Lung (tissue), 12 donors: ENCODE results near the gene POLR3E. TPM values are rescaled to one million over a fixed set of nuclear protein-coding genes. Genes with fewer than 3 reads are reported as not detected.

Source experiments
- ATAC-seq: fragments of 200-7000 bp; cut with Tn5 transposase; one replicate; pipeline ENCODE4 v1.9.1; 2020; ENCODE audit warnings: moderate number of reproducible peaks; ENCODE audit not compliant: insufficient read depth, low FRiP score
- DNase-seq, 3 donors: peaks; one replicate each; pipeline ENCODE4 v3.0.0-alpha.2; 2013 to 2017
- H3K27ac ChIP-seq, 2 donors: one replicate each; pipeline ENCODE4 v1.5.1; 2013; ENCODE audit warnings: mild to moderate bottlenecking in 2 of 2, moderate library complexity in 2 of 2, control low read depth in 1 of 2, inconsistent platforms in 1 of 2, low read depth in 1 of 2, low read length in 1 of 2
- H3K27me3 ChIP-seq, 3 donors: one replicate each; pipeline ENCODE4 v1.5.1; 2013; ENCODE audit warnings: low read length in 2 of 3; ENCODE audit not compliant: control insufficient read depth in 3 of 3, insufficient read depth in 3 of 3
- H3K36me3 ChIP-seq, 4 donors: one replicate each; pipeline ENCODE4 v1.5.1; 2013; ENCODE audit warnings: low read length in 4 of 4, mild to moderate bottlenecking in 1 of 4, moderate library complexity in 1 of 4; ENCODE audit not compliant: control insufficient read depth in 4 of 4, insufficient read depth in 4 of 4
- H3K4me1 ChIP-seq, 5 donors: one replicate each; pipeline ENCODE4 v1.5.1; 2013; ENCODE audit warnings: low read length in 5 of 5, mild to moderate bottlenecking in 2 of 5, moderate library complexity in 1 of 5; ENCODE audit not compliant: control insufficient read depth in 5 of 5, insufficient read depth in 5 of 5
- H3K4me3 ChIP-seq: one replicate; pipeline ENCODE4 v1.5.1; 2013; ENCODE audit warnings: mild to moderate bottlenecking, control low read depth, moderate library complexity
- H3K9ac ChIP-seq, 2 donors: one replicate each; pipeline ENCODE4 v1.5.1; 2013; ENCODE audit warnings: low read length in 2 of 2, control low read depth in 1 of 2; ENCODE audit not compliant: insufficient read depth in 1 of 2
- H3K9me3 ChIP-seq, 4 donors: one replicate each; pipeline ENCODE4 v1.5.1; 2013; ENCODE audit warnings: low read length in 3 of 4, mild to moderate bottlenecking in 1 of 4, moderate library complexity in 1 of 4; ENCODE audit not compliant: control insufficient read depth in 4 of 4, insufficient read depth in 3 of 4
- WGBS, 2 donors: extraction: QIAGEN DNeasy Blood & Tissue Kit; methylation state at CpG; one replicate each; pipeline ENCODE4 v1.1.7; 2013; 5-methylcytosine and 5-hydroxymethylcytosine counted together
- polyA plus RNA-seq, 2 donors: library from polyadenylated mRNA; stranded (reverse); fragments of 200-250 nt; gene quantifications; one replicate each; pipeline ENCODE4 v1.2.1, GENCODE V29; 2013
- total RNA-seq, 2 donors: library from RNA; depleted of rRNA in 1 of 2; stranded (reverse); fragments of >200 nt in 1 of 2; gene quantifications; one replicate each; pipeline ENCODE4 v1.2.1, GENCODE V29; 2014 to 2021
- TF ChIP-seq, protein P1 (sequence below): IDR thresholded peaks from 2 replicates; pipeline ENCODE4 v1.5.1; 2012; ENCODE audit warnings: mild to moderate bottlenecking; ENCODE audit errors: control extremely low read depth, extremely low read depth
- donor health status: control.
- donor health status: control.
- donor health status: Bipolar disorder and iron deficiency.
- donor health status: healthy.
- donor health status: DM: yes; HTN: yes; CAD: no.

The POLR3E gene
- total and polyA plus RNA-seq, 4 donors: 23.2 to 44.3 (median 34.0) TPM

DNA sequence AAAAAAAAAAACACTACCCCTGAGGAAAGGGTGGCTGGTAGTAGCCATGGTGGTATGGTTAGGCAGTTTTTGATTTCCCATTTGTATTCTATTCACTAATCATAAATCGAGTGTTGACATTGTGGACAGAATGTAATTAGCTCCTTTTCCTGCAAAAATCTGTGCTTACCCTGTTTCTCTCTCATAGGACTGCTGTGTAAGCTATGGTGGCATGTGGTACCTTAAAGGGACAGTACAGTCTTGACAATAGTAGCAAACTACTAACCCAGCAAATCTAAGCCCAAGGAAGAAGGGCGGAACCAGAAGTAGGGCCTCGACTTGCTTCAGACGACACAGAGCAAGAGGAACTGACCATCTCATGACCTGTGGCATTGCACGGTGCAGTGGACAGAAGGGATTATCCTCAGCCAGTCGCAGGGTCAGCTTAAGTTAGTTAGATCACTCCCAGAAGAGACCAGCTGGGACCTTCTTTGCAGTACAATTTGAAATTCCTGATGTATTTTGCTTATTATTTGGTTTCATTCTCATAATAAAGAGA is 36.3 kb downstream of the POLR3E start:
- Histone ChIP-seq H3K9me3 (peaks cover 0 to 7% (median 4%) of the 10 kb centered on the region in 4 donors), H3K27me3 (no peaks in the 10 kb centered on the region), H3K9ac (no peak overlapping the region), H3K36me3 (peaks cover 28 to 31% (median 30%) of the 10 kb centered on the region in 4 donors), H3K4me3 (no peak overlapping the region), H3K4me1 (no peaks in the 10 kb centered on the region), H3K27ac (no peak overlapping the region)
- 78 to 84% methylated on average over 6 of the region's 6 CpGs for WGBS, 2 donors
- no peak for DNase-seq
- ATAC-seq: no peak
- TF ChIP-seq, protein P1, sequence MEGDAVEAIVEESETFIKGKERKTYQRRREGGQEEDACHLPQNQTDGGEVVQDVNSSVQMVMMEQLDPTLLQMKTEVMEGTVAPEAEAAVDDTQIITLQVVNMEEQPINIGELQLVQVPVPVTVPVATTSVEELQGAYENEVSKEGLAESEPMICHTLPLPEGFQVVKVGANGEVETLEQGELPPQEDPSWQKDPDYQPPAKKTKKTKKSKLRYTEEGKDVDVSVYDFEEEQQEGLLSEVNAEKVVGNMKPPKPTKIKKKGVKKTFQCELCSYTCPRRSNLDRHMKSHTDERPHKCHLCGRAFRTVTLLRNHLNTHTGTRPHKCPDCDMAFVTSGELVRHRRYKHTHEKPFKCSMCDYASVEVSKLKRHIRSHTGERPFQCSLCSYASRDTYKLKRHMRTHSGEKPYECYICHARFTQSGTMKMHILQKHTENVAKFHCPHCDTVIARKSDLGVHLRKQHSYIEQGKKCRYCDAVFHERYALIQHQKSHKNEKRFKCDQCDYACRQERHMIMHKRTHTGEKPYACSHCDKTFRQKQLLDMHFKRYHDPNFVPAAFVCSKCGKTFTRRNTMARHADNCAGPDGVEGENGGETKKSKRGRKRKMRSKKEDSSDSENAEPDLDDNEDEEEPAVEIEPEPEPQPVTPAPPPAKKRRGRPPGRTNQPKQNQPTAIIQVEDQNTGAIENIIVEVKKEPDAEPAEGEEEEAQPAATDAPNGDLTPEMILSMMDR: no peak

DNA sequence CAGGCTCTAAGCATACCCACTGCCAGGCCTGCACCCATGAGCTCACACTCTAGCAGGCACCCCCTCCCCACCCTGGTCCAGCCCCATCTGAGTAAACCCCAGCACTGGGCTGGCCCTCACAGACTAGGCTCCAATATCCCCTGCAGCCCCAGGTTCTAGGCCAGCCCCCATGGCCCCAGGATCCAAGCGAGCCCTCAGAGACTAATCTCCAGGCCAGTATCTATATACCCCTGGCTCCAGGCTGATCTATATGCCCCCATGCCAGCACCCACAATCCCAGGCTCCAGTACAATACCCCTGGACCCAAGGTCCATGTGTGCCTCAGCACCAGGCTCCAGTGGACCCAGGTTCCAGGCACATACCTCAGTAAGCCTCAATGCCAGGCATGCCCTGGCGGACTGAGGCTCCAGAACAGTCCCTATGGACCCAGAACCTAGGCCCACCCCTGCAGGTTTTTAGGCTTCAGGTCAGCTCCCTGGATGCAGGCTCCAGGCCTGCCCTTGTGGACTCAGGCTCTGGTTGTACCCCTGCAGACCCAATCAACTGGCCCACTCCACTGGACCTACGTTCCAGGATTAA is 38.5 kb downstream of the POLR3E start:
- Histone ChIP-seq H3K9me3 (peaks cover 0 to 7% (median 4%) of the 10 kb centered on the region in 4 donors), H3K4me1 (no peaks in the 10 kb centered on the region), H3K4me3 (no peak overlapping the region), H3K36me3 (peaks cover 21 to 31% (median 30%) of the 10 kb centered on the region in 4 donors), H3K9ac (no peak overlapping the region), H3K27me3 (no peaks in the 10 kb centered on the region), H3K27ac (no peak overlapping the region)
- ATAC-seq (no peak), DNase-seq (no peak)
- 97% methylated on average over 3 of the region's 3 CpGs for WGBS, 2 donors
- TF ChIP-seq, protein P1: no peak

DNA sequence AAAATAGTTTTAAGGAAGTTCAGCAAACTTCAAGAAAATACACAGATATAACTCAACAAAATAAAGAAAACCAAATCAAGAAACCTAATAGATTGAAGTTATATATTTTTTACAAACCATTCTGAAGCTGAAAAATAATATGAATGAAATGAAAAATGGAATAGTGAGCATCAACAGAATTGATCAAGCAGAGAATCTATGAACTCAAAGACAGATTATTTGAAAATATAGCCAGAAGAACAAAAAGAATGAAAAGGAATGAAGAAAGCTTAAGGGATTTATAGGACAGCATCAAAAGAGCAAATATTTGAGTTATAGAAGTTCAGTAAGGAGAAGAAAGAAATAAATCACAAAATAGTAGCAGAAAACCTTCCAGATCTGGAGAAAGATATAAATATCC is 39.4 kb downstream of the POLR3E start:
- no peak overlapping the region for H3K4me3 ChIP-seq
- H3K9me3 ChIP-seq: peaks cover 0 to 7% (median 4%) of the 10 kb centered on the region in 4 donors
- no peak overlapping the region for H3K9ac ChIP-seq
- peaks cover 19 to 31% (median 28%) of the 10 kb centered on the region in 4 donors for H3K36me3 ChIP-seq
- TF ChIP-seq, protein P1: no peak
- DNase-seq: no peak
- no peaks in the 10 kb centered on the region for H3K27me3 ChIP-seq
- H3K27ac ChIP-seq: no peak overlapping the region
- no peak for ATAC-seq
- no peaks in the 10 kb centered on the region for H3K4me1 ChIP-seq

DNA sequence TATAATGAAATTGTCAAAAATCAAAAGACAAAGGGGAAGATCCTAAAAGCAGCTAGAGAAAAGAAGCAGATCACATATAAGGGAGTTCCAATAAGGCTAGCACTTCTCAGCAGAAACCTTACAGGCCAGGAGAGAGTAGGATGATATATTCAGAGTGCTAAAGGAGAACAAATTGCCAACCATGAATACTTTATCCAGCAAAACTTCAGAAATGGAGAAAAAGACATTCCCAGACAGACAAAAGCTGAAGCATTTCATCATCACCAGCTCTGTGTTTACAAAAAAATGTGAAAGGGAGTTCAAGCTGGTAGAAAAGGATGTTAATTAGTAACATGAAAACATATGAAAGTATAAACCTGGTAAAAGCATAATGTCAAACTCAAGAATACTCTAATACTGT is 39.8 kb downstream of the POLR3E start:
- H3K4me3 ChIP-seq: no peak overlapping the region
- no peaks in the 10 kb centered on the region for H3K27me3 ChIP-seq
- no peak overlapping the region for H3K9ac ChIP-seq
- DNase-seq: no peak
- H3K4me1 ChIP-seq: no peaks in the 10 kb centered on the region
- peaks cover 0 to 7% (median 4%) of the 10 kb centered on the region in 4 donors for H3K9me3 ChIP-seq
- no peak overlapping the region for H3K27ac ChIP-seq
- ATAC-seq: no peak
- TF ChIP-seq, protein P1: no peak
- peaks cover 17 to 31% (median 25%) of the 10 kb centered on the region in 4 donors for H3K36me3 ChIP-seq
